ENCODE data around the gene ZC3H18.

- no peak for TF ChIP-seq CTCF (conservative IDR thresholded peaks at IDR 0.05; ENCODE audit: low read depth, low read length)
- no peak for TF ChIP-seq POLR2A (IDR thresholded peaks at IDR 0.05; ENCODE audit: low read depth, low read length)
- no peak for TF ChIP-seq RCOR1 (IDR thresholded peaks at IDR 0.05; ENCODE audit: insufficient replicate concordance, low read length)
These were observed 8.5 kb downstream of the ZC3H18 start for GRCh38 chr16:88578446-88579313.
